ENCODE measurements around the gene HYDIN. TPM values are rescaled to one million over a fixed set of nuclear protein-coding genes. Genes with fewer than 3 reads are reported as not detected.

HYDIN gene
- total RNA-seq, 2 experiments from 2014 or later: not detected

- H3K9me3 Mint-ChIP-seq: no peaks in the 10 kb centered on the region
- CTCF ChIA-PET: interaction anchor here (1.7 kb wide), 1 partner anchor 64 kb away, joined by 4 read pairs; no protein-coding TSS in a partner anchor
- H3K4me1 Mint-ChIP-seq (ENCODE audit: low read depth): no peaks in the 10 kb centered on the region
- no peaks in the 10 kb centered on the region for H3K36me3 Mint-ChIP-seq (ENCODE audit: low read depth)
- H3K27me3 Mint-ChIP-seq: no peaks in the 10 kb centered on the region
- no peak for DNase-seq
- TF ChIP-seq CTCF (IDR thresholded peaks at IDR 0.05): no peak
- no peak for ATAC-seq
- intact Hi-C loops (cut with micrococcal nuclease): no loop called here
- POLR2A ChIA-PET: no interaction called here
- no peak overlapping the region for H3K4me3 Mint-ChIP-seq
- H3K27ac Mint-ChIP-seq: no peak overlapping the region
Measured at GRCh38 chr16:71247478-71247877, 17.0 kb upstream of the HYDIN start.

DNA sequence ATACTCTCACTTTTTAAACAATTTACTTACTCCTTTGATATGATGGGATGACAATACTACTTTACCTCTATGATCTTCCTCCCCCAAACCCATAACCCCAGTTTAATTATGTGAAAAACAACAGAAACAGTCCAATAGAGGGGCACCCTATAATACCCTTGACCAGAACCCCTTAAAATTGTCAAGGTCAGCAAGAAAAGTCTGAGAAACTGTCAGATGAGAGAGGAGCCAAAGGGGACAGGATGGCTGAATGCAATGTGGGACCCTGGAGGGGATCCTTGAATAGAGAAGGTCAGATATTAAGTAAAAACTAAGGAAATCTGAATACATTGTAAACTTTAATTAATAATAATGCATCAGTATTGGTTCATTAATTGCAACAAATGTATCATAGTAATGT lies 15.8 kb upstream of the HYDIN start:
- Mint-ChIP-seq H3K4me3 (no peak overlapping the region), H3K27ac (no peak overlapping the region), H3K9me3 (no peaks in the 10 kb centered on the region), H3K4me1 (ENCODE audit: low read depth) (no peaks in the 10 kb centered on the region), H3K36me3 (ENCODE audit: low read depth) (no peaks in the 10 kb centered on the region), H3K27me3 (no peaks in the 10 kb centered on the region)
- no peak for DNase-seq
- intact Hi-C loops (cut with micrococcal nuclease): no loop called here
- POLR2A ChIA-PET: no interaction called here
- no peak for TF ChIP-seq CTCF (IDR thresholded peaks at IDR 0.05)
- CTCF ChIA-PET: no interaction called here
- ATAC-seq: no peak

GRCh38 chr16:71244521-71244920 lies 14.0 kb upstream of the HYDIN start:
- Mint-ChIP-seq H3K9me3 (no peaks in the 10 kb centered on the region), H3K4me1 (ENCODE audit: low read depth) (no peaks in the 10 kb centered on the region)

GRCh38 chr16:71242601-71243000 lies 12.1 kb upstream of the HYDIN start:
- ATAC-seq (no peak), DNase-seq (no peak)
- POLR2A ChIA-PET: no interaction called here
- intact Hi-C loops (cut with micrococcal nuclease): no loop called here
- Mint-ChIP-seq H3K9me3 (no peaks in the 10 kb centered on the region), H3K36me3 (ENCODE audit: low read depth) (no peaks in the 10 kb centered on the region), H3K4me1 (ENCODE audit: low read depth) (no peaks in the 10 kb centered on the region), H3K27me3 (no peaks in the 10 kb centered on the region), H3K27ac (no peak overlapping the region), H3K4me3 (no peak overlapping the region)
- TF ChIP-seq CTCF (IDR thresholded peaks at IDR 0.05): no peak
- CTCF ChIA-PET: no interaction called here

More at GRCh38 chr16:71244521-71244920, 14.0 kb upstream of the HYDIN start:
- Mint-ChIP-seq H3K27ac (no peak overlapping the region), H3K27me3 (no peaks in the 10 kb centered on the region), H3K36me3 (ENCODE audit: low read depth) (no peaks in the 10 kb centered on the region), H3K4me3 (no peak overlapping the region)
- no peak for TF ChIP-seq CTCF (IDR thresholded peaks at IDR 0.05)
- no peak for DNase-seq
- intact Hi-C loops (cut with micrococcal nuclease): no loop called here
- ChIA-PET CTCF (no interaction called here), POLR2A (no interaction called here)
- no peak for ATAC-seq

GRCh38 chr16:71242036-71242435 lies 11.5 kb upstream of the HYDIN start:
- no peaks in the 10 kb centered on the region for H3K36me3 Mint-ChIP-seq (ENCODE audit: low read depth)
- H3K4me1 Mint-ChIP-seq (ENCODE audit: low read depth): no peaks in the 10 kb centered on the region
- no peak for TF ChIP-seq CTCF (IDR thresholded peaks at IDR 0.05)
- intact Hi-C loops (cut with micrococcal nuclease): no loop called here
- no peaks in the 10 kb centered on the region for H3K27me3 Mint-ChIP-seq
- CTCF ChIA-PET: no interaction called here
- H3K9me3 Mint-ChIP-seq: no peaks in the 10 kb centered on the region
- DNase-seq: no peak
- no peak overlapping the region for H3K27ac Mint-ChIP-seq
- POLR2A ChIA-PET: no interaction called here
- no peak for ATAC-seq
- no peak overlapping the region for H3K4me3 Mint-ChIP-seq
